Measurements from ENCODE around the gene ACSS3. TPM values are rescaled to one million over a fixed set of nuclear protein-coding genes. Genes with fewer than 3 reads are reported as not detected.

Gene ACSS3
- total and polyA plus RNA-seq, 9 of the 15 experiments (the other 6 are each of a cell fraction or from before 2014, with no cell fraction given) = 0.40 TPM; not detected in 8

- FAIRE-seq = no peak
- no peak overlapping the region for H3K4me2 ChIP-seq (ENCODE audit: insufficient read depth, low read length)
- no peak for ATAC-seq
- H3K27ac ChIP-seq (ENCODE audit: extremely low read depth, low read depth, low read length) = no peak overlapping the region
- intact Hi-C loops (cut with micrococcal nuclease) (no loop called here), in situ Hi-C loops (cut with MboI) (no loop called here)
- WGBS (ENCODE audit: insufficient coverage, low coverage, missing lambda C conversion rate) = 0% methylated on average over 4 of the region's 4 CpGs
- no peaks in the 10 kb centered on the region for H3K4me1 ChIP-seq (replicated peaks in 1 of 2; ENCODE audit: control insufficient read depth in 2 of 2, insufficient read depth in 2 of 2, low read length in 2 of 2)
- H3K36me3 ChIP-seq (ENCODE audit: control insufficient read depth, insufficient read depth, low read length) = no peaks in the 10 kb centered on the region
- DNase-seq (ENCODE audit: extremely low read depth in 1 of 4, low spot score in 3 of 4) = no peak
- no peaks in the 10 kb centered on the region for H3K9me1 ChIP-seq (ENCODE audit: control insufficient read depth, insufficient read depth, low read length)
- no peak overlapping the region for H3K4me3 ChIP-seq
- no TSS peak for BruUV-seq (replicated peaks)
- TF ChIP-seq KAT2B (IDR thresholded peaks at IDR 0.05; ENCODE audit: low read depth, low read length) (no peak), ZNF263 (CRISPR knock-in tag; IDR thresholded peaks at IDR 0.05; ENCODE audit: borderline replicate concordance) (no peak), PTRF (tag; IDR thresholded peaks at IDR 0.05) (no peak), SMAD2 (IDR thresholded peaks at IDR 0.05; ENCODE audit: low read depth, low read length) (no peak), HNRNPUL1 (IDR thresholded peaks at IDR 0.05; ENCODE audit: low read length) (no peak), BDP1 (IDR thresholded peaks at IDR 0.05; ENCODE audit: insufficient read depth, insufficient read length) (no peak), SMARCC2 (IDR thresholded peaks at IDR 0.05; ENCODE audit: low read depth) (no peak), PHF8 (IDR thresholded peaks at IDR 0.05; ENCODE audit: borderline replicate concordance, low read length) (no peak), SRSF7 (optimal IDR thresholded peaks at IDR 0.05; ENCODE audit: low read depth, low read length) (no peak), ZSCAN29 (IDR thresholded peaks at IDR 0.05) (no peak), RBFOX2 (IDR thresholded peaks at IDR 0.05; ENCODE audit: low read depth, low read length) (no peak), MEIS2 (IDR thresholded peaks at IDR 0.05; ENCODE audit: partially characterized antibody) (no peak), STAG1 (CRISPR knock-in tag; IDR thresholded peaks at IDR 0.05; ENCODE audit: borderline replicate concordance) (no peak), CBFA2T2 (conservative IDR thresholded peaks at IDR 0.05) (no peak), PHF21A (IDR thresholded peaks at IDR 0.05; ENCODE audit: borderline replicate concordance, low read depth) (no peak)
- TF ChIP-seq, protein P1, sequence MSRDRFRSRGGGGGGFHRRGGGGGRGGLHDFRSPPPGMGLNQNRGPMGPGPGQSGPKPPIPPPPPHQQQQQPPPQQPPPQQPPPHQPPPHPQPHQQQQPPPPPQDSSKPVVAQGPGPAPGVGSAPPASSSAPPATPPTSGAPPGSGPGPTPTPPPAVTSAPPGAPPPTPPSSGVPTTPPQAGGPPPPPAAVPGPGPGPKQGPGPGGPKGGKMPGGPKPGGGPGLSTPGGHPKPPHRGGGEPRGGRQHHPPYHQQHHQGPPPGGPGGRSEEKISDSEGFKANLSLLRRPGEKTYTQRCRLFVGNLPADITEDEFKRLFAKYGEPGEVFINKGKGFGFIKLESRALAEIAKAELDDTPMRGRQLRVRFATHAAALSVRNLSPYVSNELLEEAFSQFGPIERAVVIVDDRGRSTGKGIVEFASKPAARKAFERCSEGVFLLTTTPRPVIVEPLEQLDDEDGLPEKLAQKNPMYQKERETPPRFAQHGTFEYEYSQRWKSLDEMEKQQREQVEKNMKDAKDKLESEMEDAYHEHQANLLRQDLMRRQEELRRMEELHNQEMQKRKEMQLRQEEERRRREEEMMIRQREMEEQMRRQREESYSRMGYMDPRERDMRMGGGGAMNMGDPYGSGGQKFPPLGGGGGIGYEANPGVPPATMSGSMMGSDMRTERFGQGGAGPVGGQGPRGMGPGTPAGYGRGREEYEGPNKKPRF (IDR thresholded peaks at IDR 0.05; ENCODE audit: low read depth, low read length) = no peak
- ChIA-PET CTCF (ENCODE audit: low intra/inter-chr PET ratio) (interaction anchor here (0.7 kb wide), 1 partner anchor 412 kb away, joined by 3 read pairs; no protein-coding TSS in a partner anchor), POLR2A (no interaction called here)
- H2AFZ ChIP-seq (ENCODE audit: low read depth, low read length) = no peak overlapping the region
- H3K9me3 ChIP-seq (replicated peaks; ENCODE audit: control insufficient read depth, insufficient read depth, low read depth, low read length) = no peaks in the 10 kb centered on the region
- no peaks in the 10 kb centered on the region for H4K20me1 ChIP-seq (replicated peaks; ENCODE audit: control insufficient read depth, insufficient read depth, low read length)
- no peaks in the 10 kb centered on the region for H3K79me2 ChIP-seq (ENCODE audit: control insufficient read depth, insufficient read depth, low read length)
- no peaks in the 10 kb centered on the region for H3K27me3 ChIP-seq (ENCODE audit: control insufficient read depth in 2 of 2, insufficient read depth in 2 of 2, low read length in 2 of 2)
- H3K9ac ChIP-seq (ENCODE audit: insufficient read depth in 1 of 2, low read depth in 2 of 2, low read length in 2 of 2) = no peak overlapping the region
Observed at GRCh38 chr12:81147292-81147919, 69.5 kb downstream of the ACSS3 start.

Data from K562 (cell line).